Stimulated activated CD4-positive, alpha-beta T cell treated with anti-CD3 and anti-CD28 coated beads, Interleukin-1b, Interleukin-23, amount 100 ng/mL, for 24 hours (primary cell): ENCODE data around the gene ADGRG4.

ENCODE experiments used
- DNase-seq, 4 experiments: peaks; one replicate each; pipeline ENCODE4 v3.0.0-alpha.2; 2020; ENCODE audit warnings: low read depth in 4 of 4, low spot score in 1 of 4

The ADGRG4 gene

GRCh38 chrX:136303041-136303440 is 2.3 kb downstream of the ADGRG4 start:
- DNase-seq = no peak

- no peak for DNase-seq
Measured at GRCh38 chrX:136304493-136304892, 3.7 kb downstream of the ADGRG4 start.

- no peak for DNase-seq
Measured at GRCh38 chrX:136306182-136306581, 5.4 kb downstream of the ADGRG4 start.

- no peak for DNase-seq
Measured at GRCh38 chrX:136307471-136307870, 6.7 kb downstream of the ADGRG4 start.

GRCh38 chrX:136310411-136310810 is 9.6 kb downstream of the ADGRG4 start:
- DNase-seq = no peak

- no peak for DNase-seq
Measured at GRCh38 chrX:136318156-136318555, 17.4 kb downstream of the ADGRG4 start.

GRCh38 chrX:136318895-136319597 is 18.3 kb downstream of the ADGRG4 start:
- DNase-seq = no peak

- no peak for DNase-seq
Measured at GRCh38 chrX:136319600-136319999, 18.8 kb downstream of the ADGRG4 start.

GRCh38 chrX:136321532-136321931 is 20.8 kb downstream of the ADGRG4 start:
- DNase-seq = no peak

GRCh38 chrX:136322064-136322463 is 21.3 kb downstream of the ADGRG4 start:
- no peak for DNase-seq

GRCh38 chrX:136325377-136325776 is 24.6 kb downstream of the ADGRG4 start:
- no peak for DNase-seq

- DNase-seq = no peak
Measured at GRCh38 chrX:136328933-136329332, 28.2 kb downstream of the ADGRG4 start.

- no peak for DNase-seq
Measured at GRCh38 chrX:136336623-136337022, 35.9 kb downstream of the ADGRG4 start.

GRCh38 chrX:136339702-136340101 is 38.9 kb downstream of the ADGRG4 start:
- no peak for DNase-seq

GRCh38 chrX:136344320-136344719 is 43.6 kb downstream of the ADGRG4 start:
- DNase-seq = no peak

- DNase-seq = no peak
Measured at GRCh38 chrX:136346506-136346905, 45.7 kb downstream of the ADGRG4 start.

- no peak for DNase-seq
Measured at GRCh38 chrX:136347706-136348105, 46.9 kb downstream of the ADGRG4 start.

- no peak for DNase-seq
Measured at GRCh38 chrX:136353526-136354093, 52.8 kb downstream of the ADGRG4 start.

- no peak for DNase-seq
Measured at GRCh38 chrX:136354201-136354600, 53.4 kb downstream of the ADGRG4 start.

GRCh38 chrX:136369377-136369776 is 68.6 kb downstream of the ADGRG4 start:
- DNase-seq = no peak

- no peak for DNase-seq
Measured at GRCh38 chrX:136376713-136377112, 76.0 kb downstream of the ADGRG4 start.

GRCh38 chrX:136380010-136380769 is 79.4 kb downstream of the ADGRG4 start:
- no peak for DNase-seq
